ENCODE measurements around the gene CDKN1A. TPM values are rescaled to one million over a fixed set of nuclear protein-coding genes. Genes with fewer than 3 reads are reported as not detected.
A peak's percentile ranks its signal among the peaks of the same experiment; 100 is the strongest.
"Not testable (repeated sequence)": the region's sequence is repeated elsewhere in the genome, so short reads cannot be mapped to it uniquely, and the experiment has no call there.

The CDKN1A gene
- total RNA-seq, 4 donors from 2014 or later, result 41.0 to 64.5 (median 61.8) TPM

DNA sequence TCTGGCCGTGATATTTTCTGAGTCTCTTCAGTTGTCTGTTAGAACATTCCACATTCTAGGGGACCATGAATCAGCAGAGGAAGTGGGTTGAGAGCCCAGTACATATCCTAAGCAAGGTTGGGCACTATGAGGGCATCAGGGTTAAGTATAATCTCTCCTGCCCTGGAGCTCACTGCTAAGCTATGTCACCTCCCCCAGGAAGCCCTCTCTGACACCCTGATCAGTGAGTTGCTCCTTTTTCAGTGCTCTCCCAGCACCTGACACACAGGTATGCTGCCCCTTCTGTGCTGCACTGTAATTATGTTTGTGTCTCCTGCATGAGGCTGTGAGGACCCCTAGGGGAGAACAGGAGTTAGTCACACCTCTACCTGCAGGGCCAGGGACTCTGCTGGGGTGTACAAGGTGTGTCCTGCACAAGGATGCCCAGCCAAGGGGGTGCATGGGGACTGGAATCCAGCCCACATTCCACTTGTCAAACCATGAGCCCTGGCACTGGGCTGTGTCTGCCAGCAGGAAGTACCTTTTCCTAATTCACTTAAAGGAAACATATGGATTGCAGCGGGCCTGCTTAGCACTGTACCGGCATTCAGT lies 23.0 kb downstream of the CDKN1A start:
- no peaks in the 10 kb centered on the region for H3K27me3 ChIP-seq
- peak; percentile 73 to 75 for DNase-seq
- peaks cover 0 to 8% of the 10 kb centered on the region in 2 donors for H3K4me1 ChIP-seq
- intact Hi-C loops (cut with DNase I), result no loop called here
- H3K27ac ChIP-seq, result no peak overlapping the region
- no peak overlapping the region for H3K4me3 ChIP-seq (replicated peaks in 1 of 3)
- WGBS, 2 donors, result 72 to 77% methylated on average over 3 of the region's 3 CpGs
- TF ChIP-seq POLR2A (IDR thresholded peaks at IDR 0.05), result no peak
- TF ChIP-seq, protein P1, sequence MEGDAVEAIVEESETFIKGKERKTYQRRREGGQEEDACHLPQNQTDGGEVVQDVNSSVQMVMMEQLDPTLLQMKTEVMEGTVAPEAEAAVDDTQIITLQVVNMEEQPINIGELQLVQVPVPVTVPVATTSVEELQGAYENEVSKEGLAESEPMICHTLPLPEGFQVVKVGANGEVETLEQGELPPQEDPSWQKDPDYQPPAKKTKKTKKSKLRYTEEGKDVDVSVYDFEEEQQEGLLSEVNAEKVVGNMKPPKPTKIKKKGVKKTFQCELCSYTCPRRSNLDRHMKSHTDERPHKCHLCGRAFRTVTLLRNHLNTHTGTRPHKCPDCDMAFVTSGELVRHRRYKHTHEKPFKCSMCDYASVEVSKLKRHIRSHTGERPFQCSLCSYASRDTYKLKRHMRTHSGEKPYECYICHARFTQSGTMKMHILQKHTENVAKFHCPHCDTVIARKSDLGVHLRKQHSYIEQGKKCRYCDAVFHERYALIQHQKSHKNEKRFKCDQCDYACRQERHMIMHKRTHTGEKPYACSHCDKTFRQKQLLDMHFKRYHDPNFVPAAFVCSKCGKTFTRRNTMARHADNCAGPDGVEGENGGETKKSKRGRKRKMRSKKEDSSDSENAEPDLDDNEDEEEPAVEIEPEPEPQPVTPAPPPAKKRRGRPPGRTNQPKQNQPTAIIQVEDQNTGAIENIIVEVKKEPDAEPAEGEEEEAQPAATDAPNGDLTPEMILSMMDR (IDR thresholded peaks at IDR 0.05), result peak in 3 of 6 experiments; percentile 26 to 50 (median 41)
- no peaks in the 10 kb centered on the region for H3K36me3 ChIP-seq
- H3K9me3 ChIP-seq, result no peaks in the 10 kb centered on the region

DNA sequence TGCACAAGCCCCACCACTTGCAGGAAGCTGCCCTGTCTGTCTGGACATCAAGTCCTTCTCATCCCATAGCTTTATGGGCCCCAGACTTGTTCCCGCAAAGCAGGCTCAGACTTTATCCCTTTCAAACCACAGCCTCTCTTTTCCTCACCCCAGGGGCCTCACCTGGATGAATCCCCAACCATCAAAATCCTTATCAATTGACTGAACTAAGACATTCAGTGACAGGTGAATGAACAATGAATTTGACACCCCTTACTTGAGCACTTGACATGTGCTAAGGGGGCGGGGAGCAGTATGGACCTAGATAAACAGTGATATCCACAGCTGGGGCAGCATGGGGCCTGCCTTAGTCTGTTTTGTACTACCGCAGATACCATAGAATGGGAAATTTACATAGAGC lies 24.1 kb downstream of the CDKN1A start:
- 91 to 92% methylated on average over 3 of the region's 3 CpGs for WGBS, 2 donors
- H3K9me3 ChIP-seq, result no peaks in the 10 kb centered on the region
- H3K36me3 ChIP-seq, result no peaks in the 10 kb centered on the region
- no peaks in the 10 kb centered on the region for H3K27me3 ChIP-seq
- TF ChIP-seq, protein P1 (IDR thresholded peaks at IDR 0.05), result no peak
- TF ChIP-seq POLR2A (IDR thresholded peaks at IDR 0.05), result no peak
- no peak for DNase-seq
- no peak overlapping the region for H3K4me3 ChIP-seq (replicated peaks in 1 of 3)
- peaks cover 0 to 8% of the 10 kb centered on the region in 2 donors for H3K4me1 ChIP-seq
- intact Hi-C loops (cut with DNase I), result no loop called here
- H3K27ac ChIP-seq, result no peak overlapping the region

DNA sequence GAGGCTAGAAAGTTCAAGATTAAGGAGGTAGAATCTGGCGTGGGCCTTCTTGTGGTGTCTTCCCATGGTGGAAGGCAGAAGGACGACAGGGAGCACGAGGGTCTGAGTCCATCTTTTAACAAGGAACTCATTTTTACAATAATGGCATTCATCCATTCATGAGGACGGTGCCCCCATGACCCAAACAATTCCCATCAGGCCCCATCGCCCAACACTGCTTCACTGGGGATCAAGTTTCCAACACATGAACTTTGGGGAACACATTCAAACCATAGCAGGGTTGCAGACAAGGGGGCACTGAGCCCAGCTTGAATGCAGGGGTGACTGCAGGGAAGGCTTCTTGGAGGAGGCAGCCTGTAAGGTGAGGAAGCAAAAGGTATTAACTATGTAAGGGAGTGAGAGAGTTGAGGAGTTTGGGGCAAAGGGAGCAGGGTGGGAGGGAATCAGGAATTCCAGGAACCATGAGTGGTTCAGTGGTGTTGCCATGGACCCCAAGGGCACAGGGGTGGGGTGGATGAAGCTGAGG lies 24.6 kb downstream of the CDKN1A start:
- 79 to 91% methylated on average over 5 of the region's 5 CpGs for WGBS, 2 donors
- TF ChIP-seq, protein P1 (IDR thresholded peaks at IDR 0.05), result no peak
- TF ChIP-seq POLR2A (IDR thresholded peaks at IDR 0.05), result no peak
- no peak overlapping the region for H3K4me3 ChIP-seq (replicated peaks in 1 of 3)
- no peak overlapping the region for H3K27ac ChIP-seq
- DNase-seq, result no peak
- no peaks in the 10 kb centered on the region for H3K9me3 ChIP-seq
- intact Hi-C loops (cut with DNase I), result no loop called here
- H3K4me1 ChIP-seq, result peaks cover 0 to 8% of the 10 kb centered on the region in 2 donors
- H3K36me3 ChIP-seq, result no peaks in the 10 kb centered on the region
- no peaks in the 10 kb centered on the region for H3K27me3 ChIP-seq

DNA sequence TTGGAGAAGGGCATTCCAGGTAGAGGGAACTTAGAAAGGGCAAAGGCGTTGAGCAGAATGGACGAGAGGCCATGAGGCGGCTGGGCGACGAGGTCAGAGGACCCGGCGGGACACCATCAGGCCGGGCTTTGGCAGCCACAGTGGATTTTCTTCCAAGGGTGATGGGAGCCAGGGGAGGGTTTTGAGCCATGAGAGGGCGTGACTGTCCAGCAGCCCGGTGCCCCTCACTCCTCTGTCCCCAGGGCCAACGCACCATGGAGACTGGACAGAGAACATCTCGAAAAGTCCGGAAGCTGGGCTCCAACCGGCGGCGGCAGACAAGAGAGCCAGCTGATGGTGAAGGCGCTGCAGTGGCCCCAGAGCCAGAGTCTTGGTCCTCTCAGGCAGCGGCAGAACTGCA lies 25.5 kb downstream of the CDKN1A start:
- Histone ChIP-seq H3K36me3 (no peaks in the 10 kb centered on the region), H3K4me1 (peaks cover 0 to 8% of the 10 kb centered on the region in 2 donors), H3K9me3 (no peaks in the 10 kb centered on the region), H3K27ac (no peak overlapping the region), H3K4me3 (replicated peaks in 1 of 3) (no peak overlapping the region), H3K27me3 (no peaks in the 10 kb centered on the region)
- WGBS, 2 donors, result 94 to 95% methylated on average over 13 to 18 of the region's 18 CpGs
- no peak for DNase-seq
- intact Hi-C loops (cut with DNase I), result no loop called here
- TF ChIP-seq, protein P1 (IDR thresholded peaks at IDR 0.05), result no peak
- TF ChIP-seq POLR2A (IDR thresholded peaks at IDR 0.05), result no peak

DNA sequence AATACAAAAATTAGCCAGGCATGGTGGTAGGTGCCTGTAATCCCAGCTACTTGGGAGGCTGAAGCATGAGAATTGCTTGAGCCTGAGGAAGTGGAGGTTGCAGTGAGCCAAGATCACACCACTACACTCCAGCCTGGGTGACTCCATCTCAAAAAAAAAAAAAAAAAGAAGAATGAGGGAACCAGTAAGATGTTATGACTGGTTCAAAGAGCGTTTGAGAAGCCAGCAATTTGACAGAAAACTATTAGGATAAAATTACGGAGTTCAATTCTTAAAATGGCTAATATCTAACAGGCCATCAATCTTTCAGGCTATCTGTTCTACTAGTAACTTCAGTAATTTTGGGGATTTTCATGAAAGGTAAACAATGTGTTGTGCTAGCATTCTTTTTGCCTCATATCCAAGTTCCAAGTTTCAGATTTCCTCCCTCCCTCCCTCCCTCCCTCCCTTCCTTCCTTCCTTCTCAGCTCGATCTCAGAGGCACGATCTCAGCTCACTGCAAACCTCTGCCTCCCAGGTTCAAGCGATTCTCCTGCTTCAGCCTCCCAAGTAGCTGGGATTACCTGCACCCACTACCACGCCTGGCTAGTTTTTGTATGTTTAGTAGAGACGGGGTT lies 26.6 kb downstream of the CDKN1A start:
- H3K27me3 ChIP-seq; H3K4me3 ChIP-seq (replicated peaks in 1 of 3); DNase-seq; H3K36me3 ChIP-seq; H3K9me3 ChIP-seq; H3K27ac ChIP-seq; H3K4me1 ChIP-seq; intact Hi-C loops (cut with DNase I): not testable (repeated sequence)
- WGBS, 2 donors, result 71 to 74% methylated on average over 7 of the region's 7 CpGs
